ENCODE measurements around the gene ANKRD33B.
A peak's percentile ranks its signal among the peaks of the same experiment; 100 is the strongest.

GRCh38 chr5:10521466-10522223 is 42.2 kb upstream of the ANKRD33B start:
- TF ChIP-seq CTCF (conservative IDR thresholded peaks at IDR 0.05 in 1 of 2, IDR thresholded peaks at IDR 0.05 in 1 of 2; ENCODE audit: low read depth in 1 of 2, low read length in 2 of 2) (peak in 1 of 2 donors; percentile 43), EZH2 (IDR thresholded peaks at IDR 0.05; ENCODE audit: low read length, missing control alignments) (no peak)

All from fibroblast of lung (primary cell).